Ovary (tissue), 3 donors: ENCODE data around the gene IL17RD.

ENCODE experiments used
- CTCF ChIP-seq, 3 donors: fragments of 450-650 bp in 2 of 3; fragments of 200-600 bp in 1 of 3; IDR thresholded peaks; one replicate each; pipeline versions ENCODE4 v1.5.1 to v1.8.0; 2016 to 2022; ENCODE audit warnings: antibody characterized with exemption in 3 of 3, mild to moderate bottlenecking in 1 of 3
- POLR2A ChIP-seq: fragments of 450-650 bp; IDR thresholded peaks from one replicate; pipeline ENCODE4 v1.6.1; 2017; ENCODE audit warnings: antibody characterized with exemption, mild to moderate bottlenecking, moderate library complexity
- donor health status: DM: no; HTN: no; CAD: no.

GRCh38 chr3:57078344-57078634 is 86.9 kb downstream of the IL17RD start:
- no peak for TF ChIP-seq CTCF (IDR thresholded peaks at IDR 0.05)
- no peak for TF ChIP-seq POLR2A
